HG03139 (cell line): Measurements from ENCODE around the gene LRCH2.
"Not testable (repeated sequence)": the region's sequence is repeated elsewhere in the genome, so short reads cannot be mapped to it uniquely, and the experiment has no call there.

Experiments used
- ATAC-seq: cut with Tn5 transposase; IDR thresholded peaks from one replicate; pipeline ENCODE4 v1.9.1; 2021; ENCODE audit not compliant: unreplicated experiment

LRCH2 gene

GRCh38 chrX:115233497-115234455 is at the start of gene LRCH2:
Gene LRCH2, minus strand, starts transcription at chrX:115234096. Its CDS starts 55 bp downstream, at chrX:115234041.
- ATAC-seq, result no peak

DNA sequence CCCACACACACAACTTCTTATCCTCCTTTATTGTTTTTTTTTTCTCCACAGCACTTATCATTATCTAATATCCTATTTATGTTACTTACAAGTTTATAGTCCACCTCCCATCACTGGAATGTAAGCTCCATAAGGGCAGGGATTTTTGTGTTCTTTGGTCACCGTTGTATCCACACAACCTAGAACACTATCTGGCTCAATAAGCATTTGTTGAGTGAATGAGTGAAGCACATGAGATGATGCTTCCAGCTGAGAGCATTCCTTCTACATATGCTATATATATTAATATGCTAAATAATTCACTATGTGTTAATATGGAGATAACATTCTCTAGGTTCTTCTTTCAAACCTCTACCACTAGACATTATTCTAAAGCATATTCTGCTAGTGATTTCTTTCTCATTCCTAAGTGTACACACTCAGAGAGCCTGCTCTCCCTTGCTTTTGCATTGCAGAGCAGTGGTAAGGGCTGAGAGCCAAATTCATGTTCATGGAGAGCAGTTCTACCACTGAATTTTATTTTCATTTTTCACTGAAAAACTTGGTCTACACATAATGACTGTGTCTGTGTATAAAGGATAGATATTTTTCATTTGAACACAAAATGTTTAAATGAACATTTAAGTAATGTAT is 35.3 kb upstream of the LRCH2 start:
- ATAC-seq, result no peak

DNA sequence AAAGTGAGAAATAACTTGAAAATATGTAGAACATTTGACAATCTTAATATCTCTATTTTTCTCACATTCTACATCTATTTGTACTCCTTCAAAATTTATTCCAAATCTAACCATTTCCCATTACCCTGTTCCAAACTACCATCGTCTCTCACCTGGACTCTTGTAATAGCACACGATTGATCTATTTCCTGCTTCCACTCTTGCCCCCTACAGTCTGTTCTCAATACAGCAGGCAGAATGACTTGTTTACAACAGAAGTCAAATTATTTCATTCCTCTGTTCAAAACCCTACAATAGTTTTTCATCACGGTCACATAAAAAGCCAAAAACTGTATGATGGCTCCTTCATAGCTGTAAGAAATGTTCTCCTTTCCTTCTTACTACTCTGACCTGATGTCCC is 34.5 kb upstream of the LRCH2 start:
- ATAC-seq, result no peak

DNA sequence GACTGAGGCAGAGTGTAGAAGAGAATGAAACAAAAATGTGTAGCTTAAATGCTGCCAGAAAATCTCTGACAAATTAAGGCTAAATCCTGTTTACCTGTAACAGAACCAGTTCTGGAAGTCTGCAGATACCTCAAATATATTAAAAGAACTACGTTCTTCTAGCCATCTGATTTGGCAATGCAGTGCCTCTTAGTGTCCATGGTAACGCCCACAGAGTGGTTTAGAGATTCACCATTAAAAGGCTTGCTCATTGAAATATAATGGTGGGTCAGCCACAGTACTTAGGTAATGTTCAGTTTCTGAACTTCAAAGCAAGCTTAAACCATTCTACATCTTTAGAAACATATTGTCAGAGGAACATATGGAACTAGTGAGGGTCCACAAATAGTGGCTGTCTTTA is 32.4 kb upstream of the LRCH2 start:
- no peak for ATAC-seq

GRCh38 chrX:115264009-115264408 is 30.1 kb upstream of the LRCH2 start:
- no peak for ATAC-seq

DNA sequence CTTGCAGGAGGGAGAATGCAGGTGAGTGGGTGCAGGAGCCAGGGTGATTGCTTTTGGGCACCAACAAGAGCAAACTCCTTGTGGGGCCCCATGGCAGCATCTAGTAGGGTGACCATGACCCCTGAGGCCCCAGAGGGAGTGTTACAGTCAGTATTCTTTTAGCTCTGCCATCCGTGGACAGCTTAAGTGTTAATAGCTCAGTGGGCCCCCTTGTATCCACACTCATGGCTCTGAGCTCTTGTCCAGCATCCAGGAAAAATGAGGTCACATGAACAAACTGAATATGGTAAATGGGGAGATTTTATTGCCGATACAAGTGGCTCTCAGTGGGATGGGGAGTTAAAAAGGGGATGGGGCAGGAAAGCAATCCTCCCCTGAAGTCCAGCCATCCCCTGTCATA is 27.3 kb upstream of the LRCH2 start:
- no peak for ATAC-seq

GRCh38 chrX:115260330-115260729 is 26.4 kb upstream of the LRCH2 start:
- ATAC-seq, result no peak

- ATAC-seq, result no peak
Observed at GRCh38 chrX:115259238-115259875, 25.5 kb upstream of the LRCH2 start.

DNA sequence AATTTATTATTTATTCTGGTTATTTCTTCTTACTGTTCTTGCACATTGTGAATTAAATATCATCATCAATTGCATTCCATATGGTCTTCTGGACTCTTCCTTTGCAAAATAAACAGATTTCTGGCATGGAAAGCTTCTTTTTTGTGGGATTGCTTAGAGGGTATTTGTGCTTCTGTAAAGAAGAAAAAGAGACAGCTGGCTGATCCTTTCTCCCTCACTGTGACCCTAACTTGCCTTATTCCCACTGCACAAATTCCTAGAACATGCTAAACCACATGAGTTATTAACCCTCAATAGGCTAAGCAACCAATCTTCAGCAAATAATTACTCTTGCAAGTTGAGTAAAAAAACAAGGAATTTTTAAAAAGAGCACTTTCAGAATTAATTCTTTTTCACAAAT is 23.8 kb upstream of the LRCH2 start:
- no peak for ATAC-seq

- ATAC-seq, result no peak
Observed at GRCh38 chrX:115255003-115255402, 21.1 kb upstream of the LRCH2 start.

GRCh38 chrX:115251458-115252233 is 17.8 kb upstream of the LRCH2 start:
- ATAC-seq, result no peak

DNA sequence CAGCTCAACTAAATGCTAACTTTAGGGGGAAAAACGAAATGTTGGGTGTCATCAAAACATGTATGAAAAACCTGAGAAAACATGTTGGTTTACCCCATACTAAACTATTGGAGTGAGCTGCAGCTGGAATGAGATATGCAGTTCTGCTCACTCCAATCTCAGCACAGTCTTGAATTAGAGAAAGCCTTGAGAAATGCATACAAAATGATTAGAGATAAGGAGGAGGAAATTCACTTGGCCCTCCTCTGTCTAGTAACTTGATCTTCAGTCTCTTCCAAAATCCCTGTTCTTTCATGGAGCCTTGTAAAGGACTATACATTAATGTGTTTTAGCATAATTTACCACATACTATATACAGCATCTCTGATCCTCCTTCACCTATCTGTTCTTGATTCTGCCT is 3.2 kb upstream of the LRCH2 start:
- ATAC-seq, result no peak

GRCh38 chrX:115236560-115236959 is 2.7 kb upstream of the LRCH2 start:
- ATAC-seq, result no peak

DNA sequence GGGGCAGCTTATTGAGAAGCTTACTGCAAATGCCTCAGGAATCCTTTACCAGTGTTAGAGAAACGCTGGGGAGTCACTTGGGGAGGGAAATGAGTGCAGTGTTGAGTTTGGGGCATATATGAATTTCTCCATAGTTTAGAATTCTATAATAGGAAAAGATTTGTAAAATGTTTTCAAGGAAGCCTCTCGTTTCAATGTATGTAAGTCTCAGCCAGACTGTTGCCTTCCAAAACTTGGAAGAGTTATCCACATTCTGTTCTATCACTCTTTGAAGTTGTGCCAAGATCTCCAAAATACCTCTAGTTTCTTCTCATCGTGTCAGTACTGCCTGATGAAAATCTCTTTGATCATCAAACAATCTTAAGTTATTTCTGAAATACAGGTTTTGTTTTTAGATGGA is 565 bp upstream of the LRCH2 start:
- ATAC-seq, result no peak

- no peak for ATAC-seq
Observed at GRCh38 chrX:115232933-115233496, 881 bp downstream of the LRCH2 start.

- no peak for ATAC-seq
Observed at GRCh38 chrX:115229337-115230003, 4.4 kb downstream of the LRCH2 start.

DNA sequence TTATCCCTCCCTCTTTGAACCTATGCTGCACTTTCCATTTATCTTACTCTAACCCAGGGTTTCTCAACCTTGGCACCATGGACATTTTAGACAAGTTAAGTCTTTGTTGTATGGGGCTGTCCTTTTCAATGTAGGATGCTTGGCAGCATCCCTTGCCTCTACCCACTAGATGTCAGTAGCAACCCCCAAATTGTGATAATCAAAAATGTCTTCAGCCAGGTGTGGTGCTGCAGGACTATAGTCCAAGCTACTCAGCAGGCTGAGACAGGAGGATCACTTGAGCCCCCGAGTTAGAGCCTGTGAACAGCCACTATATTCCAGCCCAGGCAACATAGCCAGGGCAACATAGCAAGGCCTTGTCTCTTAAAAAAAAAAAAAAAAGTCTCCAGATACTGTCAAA is 7.0 kb downstream of the LRCH2 start:
- ATAC-seq, result no peak

DNA sequence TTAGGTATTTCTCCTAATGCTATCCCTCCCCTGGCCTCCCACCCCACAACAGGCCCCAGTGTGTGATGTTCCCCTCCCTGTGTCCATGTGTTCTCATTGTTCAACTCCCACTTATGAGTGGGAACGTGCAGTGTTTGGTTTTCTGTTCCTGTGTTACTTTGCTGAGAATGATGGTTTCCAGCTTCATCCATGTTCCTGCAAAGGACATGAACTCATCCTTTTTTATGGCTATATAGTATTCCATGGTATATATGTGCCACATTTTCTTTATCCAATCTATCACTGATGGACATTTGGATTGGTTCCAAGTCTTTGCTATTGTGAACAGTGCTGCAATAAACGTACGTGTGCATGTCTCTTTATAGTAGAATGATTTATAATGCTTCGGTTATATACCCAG is 16.6 kb downstream of the LRCH2 start:
- ATAC-seq, result not testable (repeated sequence)

- ATAC-seq, result no peak
Observed at GRCh38 chrX:115214605-115215004, 19.3 kb downstream of the LRCH2 start.

GRCh38 chrX:115214151-115214550 is 19.7 kb downstream of the LRCH2 start:
- ATAC-seq, result no peak
